MCF 10A (cell line): ENCODE results near the gene KRTAP29-1. TPM values are rescaled to one million over a fixed set of nuclear protein-coding genes. Genes with fewer than 3 reads are reported as not detected.

Source experiments
- BruUV-seq: library from RNA; stranded (reverse); fragments of 400-500 nt; replicated peaks from 2 replicates; lab custom pipeline; 2021; lab: Mats Ljungman, UMichigan
- CTCF ChIA-PET: fragments of 300-600 bp; sonication (Branson Sonifier 250); formaldehyde crosslinking; extraction: SDS; loops from one replicate; lab custom pipeline; 2021; ENCODE audit warnings: antibody characterized with exemption, inconsistent platforms; lab: Yijun Ruan, JAX
- POLR2A ChIA-PET: fragments of 300-600, 350-650 bp; sonication (Branson Sonifier 250); formaldehyde crosslinking; extraction: SDS; loops from one replicate; lab custom pipeline; 2020; ENCODE audit warnings: antibody characterized with exemption, inconsistent platforms; lab: Yijun Ruan, JAX
- DNase-seq: peaks from one replicate; pipeline ENCODE4 v3.0.0-alpha.2; 2018; ENCODE audit not compliant: unreplicated experiment
- H3K27ac Mint-ChIP-seq: one replicate; pipeline ENCODE4 v1.8.0; 2022; ENCODE audit warnings: mild to moderate bottlenecking, low read depth, mixed read lengths; ENCODE audit not compliant: unreplicated experiment
- H3K27me3 Mint-ChIP-seq: one replicate; pipeline ENCODE4 v1.8.0; 2022; ENCODE audit warnings: mixed read lengths; ENCODE audit not compliant: insufficient read depth, unreplicated experiment
- H3K36me3 Mint-ChIP-seq: one replicate; pipeline ENCODE4 v1.8.0; 2022; ENCODE audit warnings: mild to moderate bottlenecking, moderate library complexity, mixed read lengths; ENCODE audit not compliant: insufficient read depth, unreplicated experiment
- H3K4me1 Mint-ChIP-seq: one replicate; pipeline ENCODE4 v1.8.0; 2022; ENCODE audit warnings: mixed read lengths; ENCODE audit not compliant: insufficient read depth, unreplicated experiment
- H3K4me3 Mint-ChIP-seq: one replicate; pipeline ENCODE4 v1.8.0; 2022; ENCODE audit warnings: mild to moderate bottlenecking, moderate library complexity, mixed read lengths; ENCODE audit not compliant: unreplicated experiment
- H3K9me3 Mint-ChIP-seq: one replicate; pipeline ENCODE4 v1.8.0; 2022; ENCODE audit warnings: mixed read lengths; ENCODE audit not compliant: unreplicated experiment
- CTCF ChIP-seq: fragments of 200-600 bp; IDR thresholded peaks from one replicate; pipeline ENCODE4 v1.8.0; 2022; ENCODE audit warnings: antibody characterized with exemption, mild to moderate bottlenecking; ENCODE audit not compliant: unreplicated experiment
- intact Hi-C: fragments of 100-400 bp; cut with micrococcal nuclease; formaldehyde crosslinking; loops from 2 replicates; pipeline ENCODE4 v1.14.1; 2022
- total RNA-seq: library from RNA; stranded (reverse); gene quantifications from 2 replicates; pipeline ENCODE4 v1.2.3, GENCODE V29; 2022

Gene KRTAP29-1
- total RNA-seq, 1 experiment from 2014 or later, result not detected

- H3K9me3 Mint-ChIP-seq, result no peaks in the 10 kb centered on the region
- ChIA-PET POLR2A (no interaction called here), CTCF (interaction anchor here (1.2 kb wide), 1 partner anchor 208 kb away, joined by 4 read pairs; the partner anchor contains the start of gene KRT15)
- no peak overlapping the region for H3K4me3 Mint-ChIP-seq
- no TSS peak for BruUV-seq
- no peaks in the 10 kb centered on the region for H3K4me1 Mint-ChIP-seq
- TF ChIP-seq CTCF, result no peak
- DNase-seq, result no peak
- H3K27ac Mint-ChIP-seq, result no peak overlapping the region
- no peaks in the 10 kb centered on the region for H3K36me3 Mint-ChIP-seq
- peaks cover 46% of the 10 kb centered on the region for H3K27me3 Mint-ChIP-seq
- intact Hi-C loops, result no loop called here
Measured at GRCh38 chr17:41311111-41311510, 8.5 kb upstream of the KRTAP29-1 start.

- BruUV-seq, result no TSS peak
- H3K36me3 Mint-ChIP-seq, result no peaks in the 10 kb centered on the region
Measured at GRCh38 chr17:41308918-41309359, 6.3 kb upstream of the KRTAP29-1 start, which contains the start of gene KRTAP16-1. TSS of gene KRTAP16-1 (minus strand) at chr17:41309309. CDS start at chr17:41309253, 56 bp downstream.

GRCh38 chr17:41308251-41308917, 5.7 kb upstream of the KRTAP29-1 start:
- H3K27me3 Mint-ChIP-seq, result peaks cover 46% of the 10 kb centered on the region
- intact Hi-C loops, result no loop called here
- H3K27ac Mint-ChIP-seq, result no peak overlapping the region
- no peak overlapping the region for H3K4me3 Mint-ChIP-seq
- no TSS peak for BruUV-seq
- no peak for TF ChIP-seq CTCF
- H3K36me3 Mint-ChIP-seq, result no peaks in the 10 kb centered on the region
- ChIA-PET POLR2A (interaction anchor here (0.7 kb wide), 2 partner anchors 240 to 662 kb away, joined by 3 to 5 read pairs; no protein-coding TSS in a partner anchor), CTCF (no interaction called here)
- no peaks in the 10 kb centered on the region for H3K4me1 Mint-ChIP-seq
- no peak for DNase-seq
- no peaks in the 10 kb centered on the region for H3K9me3 Mint-ChIP-seq

More at GRCh38 chr17:41308918-41309359, 6.3 kb upstream of the KRTAP29-1 start, which contains the start of gene KRTAP16-1:
- ChIA-PET CTCF (no interaction called here), POLR2A (interaction anchor here (0.6 to 0.7 kb wide), 3 partner anchors 239 to 662 kb away, joined by 3 to 5 read pairs (median 3); no protein-coding TSS in a partner anchor)
- Mint-ChIP-seq H3K4me3 (no peak within 1 kb of the TSS), H3K4me1 (no peaks in the 10 kb centered on the region), H3K27me3 (peaks cover 46% of the 10 kb centered on the region), H3K9me3 (no peaks in the 10 kb centered on the region), H3K27ac (no peak within 1 kb of the TSS)
- intact Hi-C loops, result no loop called here
- no peak for DNase-seq
- TF ChIP-seq CTCF, result no peak

- H3K27ac Mint-ChIP-seq, result no peak overlapping the region
- intact Hi-C loops, result no loop called here
- no peak for DNase-seq
- peaks cover 46% of the 10 kb centered on the region for H3K27me3 Mint-ChIP-seq
- ChIA-PET POLR2A (no interaction called here), CTCF (interaction anchor here (0.6 to 1.1 kb wide), 2 partner anchors 15 to 241 kb away, joined by 3 to 4 read pairs; no protein-coding TSS in a partner anchor)
- no peak for TF ChIP-seq CTCF
- no peaks in the 10 kb centered on the region for H3K36me3 Mint-ChIP-seq
- no peaks in the 10 kb centered on the region for H3K9me3 Mint-ChIP-seq
- no TSS peak for BruUV-seq
- no peaks in the 10 kb centered on the region for H3K4me1 Mint-ChIP-seq
- H3K4me3 Mint-ChIP-seq, result no peak overlapping the region
Measured at GRCh38 chr17:41307647-41308046, 5.0 kb upstream of the KRTAP29-1 start.
